Kidney (tissue), 14 donors: Measurements from ENCODE around the gene ASTN1. TPM values are rescaled to one million over a fixed set of nuclear protein-coding genes. Genes with fewer than 3 reads are reported as not detected.

Experiments used
- DNase-seq, 5 donors: peaks; one replicate each; pipeline ENCODE4 v3.0.0-alpha.2; 2013 to 2020
- FAIRE-seq: peaks from 2 replicates; lab custom pipeline; 2012; peaks lifted over from hg19 to GRCh38; lab: Jason Lieb, UNC
- H3K27ac ChIP-seq, 2 donors: one replicate each; pipeline ENCODE4 v1.7.0; 2013; ENCODE audit warnings: low read depth in 2 of 2, low read length in 2 of 2, inconsistent platforms in 1 of 2
- H3K27me3 ChIP-seq: one replicate; pipeline ENCODE4 v1.7.1; 2013; ENCODE audit warnings: low read length, inconsistent platforms; ENCODE audit not compliant: control insufficient read depth, insufficient read depth
- H3K36me3 ChIP-seq, 3 donors: one replicate each; pipeline versions ENCODE4 v1.7.0 to v1.7.1; 2013; ENCODE audit warnings: low read length in 3 of 3, control low read depth in 1 of 3, inconsistent platforms in 1 of 3; ENCODE audit not compliant: insufficient read depth in 3 of 3, control insufficient read depth in 2 of 3
- H3K4me1 ChIP-seq, 3 donors: one replicate each; pipeline versions ENCODE4 v1.7.0 to v1.7.1; 2013; ENCODE audit warnings: low read length in 3 of 3, inconsistent platforms in 1 of 3, low read depth in 1 of 3; ENCODE audit not compliant: control insufficient read depth in 2 of 3, insufficient read depth in 2 of 3
- H3K4me3 ChIP-seq, 3 donors: one replicate each; pipeline versions ENCODE4 v1.7.0 to v1.8.1; 2013; ENCODE audit warnings: low read length in 3 of 3, control low read depth in 1 of 3, inconsistent platforms in 1 of 3
- H3K9ac ChIP-seq, 3 donors: one replicate each; pipeline versions ENCODE4 v1.7.0 to v1.7.1; 2013; ENCODE audit warnings: low read length in 3 of 3, control low read depth in 1 of 3, inconsistent platforms in 1 of 3
- H3K9me3 ChIP-seq, 3 donors: one replicate each; pipeline versions ENCODE4 v1.7.0 to v1.7.1; 2013; ENCODE audit warnings: low read length in 3 of 3, control low read depth in 1 of 3, inconsistent platforms in 1 of 3; ENCODE audit not compliant: control insufficient read depth in 2 of 3, insufficient read depth in 1 of 3
- CTCF ChIP-seq: IDR thresholded peaks from 3 replicates; pipeline ENCODE4 v1.5.1; 2012; ENCODE audit warnings: mild to moderate bottlenecking, moderate library complexity, borderline replicate concordance; ENCODE audit not compliant: insufficient read depth; ENCODE audit errors: extremely low read depth
- intact Hi-C: fragments of 100-400 bp; cut with DNase I; formaldehyde crosslinking; loops from one replicate; pipeline ENCODE4 v1.11.1; 2022
- polyA plus RNA-seq: library from polyadenylated mRNA; stranded (reverse); fragments of 350-450 nt; fragmentation: Illumina TruSeq; extraction: RNeasy Lipid Tissue Mini Kit (QIAGEN cat#74804); gene quantifications from one replicate; pipeline ENCODE4 v1.2.3, GENCODE V29; 2014; ENCODE audit warnings: low read depth, low replicate concordance; ENCODE audit not compliant: insufficient read depth
- total RNA-seq: library from RNA; stranded (reverse); fragmentation: NEBNext Ultra II Directional; extraction: Animal tissue kit (Norgen Biotek cat#: 25700); gene quantifications from one replicate; pipeline ENCODE4 v1.2.1, GENCODE V29; 2021
- donor health status: control.
- donor health status: control.
- donor health status: control.
- donor health status: control.
- donor health status: control.
- donor health status: DM: yes; HTN: yes; CAD: no.
- donor health status: Normal renal cell carcinoma (clear cell type).

Gene ASTN1
- total and polyA plus RNA-seq, 2 donors from 2014 or later, result 0.19 to 0.25 TPM

DNA sequence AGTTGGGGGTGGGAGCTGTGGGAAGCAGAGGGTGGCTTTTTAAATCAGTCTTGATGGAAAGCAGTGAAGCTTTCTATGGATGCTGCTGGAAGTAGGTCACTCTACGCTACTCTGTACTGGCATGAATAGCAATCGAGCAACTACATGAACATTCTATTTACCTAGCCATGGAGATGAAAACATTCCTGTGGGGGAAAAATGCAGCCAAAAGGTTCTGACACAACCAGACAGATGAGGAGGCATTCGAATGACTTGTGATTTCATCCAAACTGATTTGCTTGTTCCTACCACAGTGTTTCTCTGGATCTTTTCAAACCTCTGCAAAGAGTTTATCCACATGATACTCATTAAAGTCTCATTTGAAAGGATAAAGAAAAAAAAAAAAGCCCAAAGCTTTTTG, 95.0 kb downstream of the ASTN1 start:
- FAIRE-seq, result no peak
- Histone ChIP-seq H3K4me3 (no peak overlapping the region), H3K27ac (no peak overlapping the region), H3K9ac (no peak overlapping the region), H3K4me1 (no peaks in the 10 kb centered on the region), H3K27me3 (no peaks in the 10 kb centered on the region), H3K9me3 (no peaks in the 10 kb centered on the region), H3K36me3 (no peaks in the 10 kb centered on the region)
- DNase-seq, result no peak
- no peak for TF ChIP-seq CTCF
- intact Hi-C loops, result no loop called here

GRCh38 chr1:177067752-177068410, 96.6 kb downstream of the ASTN1 start:
- Histone ChIP-seq H3K4me3 (no peak overlapping the region), H3K27me3 (no peaks in the 10 kb centered on the region), H3K4me1 (no peaks in the 10 kb centered on the region), H3K27ac (no peak overlapping the region), H3K36me3 (no peaks in the 10 kb centered on the region), H3K9ac (no peak overlapping the region), H3K9me3 (no peaks in the 10 kb centered on the region)
- no peak for TF ChIP-seq CTCF
- FAIRE-seq (no peak), DNase-seq (no peak)
- intact Hi-C loops, result no loop called here

GRCh38 chr1:177065430-177065829, 99.1 kb downstream of the ASTN1 start:
- H3K4me3 ChIP-seq, result no peak overlapping the region
- no peaks in the 10 kb centered on the region for H3K4me1 ChIP-seq
- no peak for TF ChIP-seq CTCF
- H3K27me3 ChIP-seq, result no peaks in the 10 kb centered on the region
- no peak overlapping the region for H3K9ac ChIP-seq
- DNase-seq (no peak), FAIRE-seq (no peak)
- H3K9me3 ChIP-seq, result no peaks in the 10 kb centered on the region
- no peaks in the 10 kb centered on the region for H3K36me3 ChIP-seq
- H3K27ac ChIP-seq, result no peak overlapping the region
- intact Hi-C loops, result no loop called here

- Histone ChIP-seq H3K4me3 (no peak overlapping the region), H3K36me3 (no peaks in the 10 kb centered on the region), H3K9ac (no peak overlapping the region), H3K27ac (no peak overlapping the region), H3K4me1 (no peaks in the 10 kb centered on the region), H3K27me3 (no peaks in the 10 kb centered on the region), H3K9me3 (no peaks in the 10 kb centered on the region)
- intact Hi-C loops, result no loop called here
- FAIRE-seq (no peak), DNase-seq (no peak)
- TF ChIP-seq CTCF, result no peak
These were observed 100.9 kb downstream of the ASTN1 start for GRCh38 chr1:177063648-177064047.
